SKM-1 treated with dmso at 0.1 percent for 144 hours (cell line): ENCODE data around the gene TEPSIN.

ENCODE experiments used
- DNase-seq: peaks from one replicate; lab custom pipeline; 2025; ENCODE audit not compliant: unreplicated experiment; lab: John Stamatoyannopoulos, UW

The TEPSIN gene

DNA sequence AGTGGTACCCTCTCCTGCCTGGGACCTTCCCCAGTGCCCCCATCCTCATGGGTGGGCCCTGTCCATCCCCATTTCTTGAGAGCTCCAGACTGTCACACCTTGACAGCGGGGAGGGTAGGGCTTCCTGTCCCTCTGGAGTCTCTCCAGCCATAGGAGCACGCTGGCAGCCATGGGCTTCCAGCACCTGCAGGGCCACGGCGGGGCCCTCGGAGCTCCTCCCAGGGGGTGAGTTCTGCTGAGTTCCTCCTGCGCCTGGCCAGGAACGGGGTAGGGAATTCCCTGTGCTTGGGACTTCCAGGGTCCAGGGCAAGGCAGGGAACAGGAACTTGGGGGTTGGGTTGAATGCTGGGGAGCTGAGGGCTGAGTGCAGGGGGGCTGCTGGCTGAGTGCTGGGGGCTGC lies 49.8 kb downstream of the TEPSIN start:
- DNase-seq, result no peak

DNA sequence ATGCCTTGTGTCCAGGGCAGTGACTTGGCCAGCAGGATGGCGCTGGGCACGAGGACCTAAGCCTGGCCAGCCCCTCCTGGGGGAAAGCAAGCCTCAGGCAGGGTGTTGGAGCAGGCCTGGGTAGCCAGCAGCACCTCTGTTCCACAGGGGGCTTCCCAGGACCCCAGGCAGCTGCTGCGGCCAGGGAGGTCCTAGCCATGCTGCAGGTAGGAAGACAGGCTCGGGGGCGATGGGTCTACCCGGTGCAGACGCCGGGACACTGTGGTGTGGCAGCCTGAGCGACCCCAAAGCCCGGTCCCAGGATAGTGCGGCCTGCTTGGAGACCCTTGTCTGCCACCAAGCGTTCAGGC lies 50.4 kb downstream of the TEPSIN start:
- no peak for DNase-seq

- no peak for DNase-seq
Observed at GRCh38 chr17:81187586-81188490, 51.0 kb downstream of the TEPSIN start.

GRCh38 chr17:81187120-81187519 lies 51.7 kb downstream of the TEPSIN start:
- no peak for DNase-seq

DNA sequence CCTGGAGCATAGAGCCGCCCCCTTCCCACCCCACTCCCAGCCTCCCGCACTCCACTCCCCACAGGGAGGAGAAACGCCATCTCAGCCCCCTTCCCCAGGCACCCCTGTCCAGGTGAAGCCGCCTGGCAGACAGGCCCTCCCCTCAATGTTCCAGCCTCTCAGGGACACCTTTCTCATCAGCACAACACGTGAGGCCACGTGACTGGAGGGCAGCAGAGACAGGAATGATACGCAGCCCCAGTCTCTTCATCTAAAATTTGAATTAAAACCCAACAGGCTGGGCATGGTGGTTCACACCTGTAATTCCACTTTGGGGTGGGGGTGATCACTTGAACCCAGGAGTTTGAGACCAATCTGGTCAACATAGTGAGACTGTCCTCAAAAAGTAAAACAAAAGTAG lies 52.7 kb downstream of the TEPSIN start:
- DNase-seq, result no peak

DNA sequence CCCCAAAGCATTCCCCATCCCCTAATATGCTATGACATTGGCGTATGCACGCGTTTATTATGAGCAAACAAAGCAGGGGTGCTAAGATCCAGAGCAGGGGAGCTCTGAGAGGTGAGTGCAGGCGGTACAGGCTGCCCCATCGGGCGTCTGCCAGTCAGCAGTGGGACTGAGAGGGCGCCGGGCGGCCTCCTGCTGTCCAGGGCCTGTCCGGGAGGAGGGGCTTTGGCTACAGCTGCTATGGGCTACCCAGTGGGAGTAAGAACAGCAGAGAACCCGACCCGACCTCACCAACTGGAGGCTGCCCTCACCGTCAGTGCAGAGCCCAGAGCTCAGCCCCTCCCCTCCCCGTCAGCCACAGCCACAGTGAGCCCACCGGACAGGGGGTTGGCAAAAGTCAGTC lies 54.3 kb downstream of the TEPSIN start:
- DNase-seq, result no peak

GRCh38 chr17:81183807-81184206 lies 55.0 kb downstream of the TEPSIN start:
- DNase-seq, result no peak

DNA sequence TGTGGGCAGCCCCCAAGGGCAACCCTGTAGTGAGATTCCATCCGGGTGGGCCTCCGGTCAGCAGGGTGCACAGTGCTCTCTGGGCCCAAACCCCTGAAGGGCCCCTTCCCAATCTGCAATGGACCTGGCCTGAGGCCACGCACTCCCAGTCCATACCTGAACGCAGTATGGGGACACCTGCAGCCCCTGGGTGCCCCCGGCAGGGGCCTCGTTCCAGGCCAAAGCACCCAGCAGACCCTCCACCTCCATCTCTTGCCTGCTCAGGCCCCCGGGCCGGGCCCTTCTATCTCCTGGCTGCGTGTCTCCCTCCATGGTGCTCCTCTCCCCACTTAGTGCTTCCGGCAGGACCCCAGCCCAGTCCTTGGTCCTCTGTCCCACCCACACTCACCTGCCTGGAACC lies 55.5 kb downstream of the TEPSIN start:
- no peak for DNase-seq

DNA sequence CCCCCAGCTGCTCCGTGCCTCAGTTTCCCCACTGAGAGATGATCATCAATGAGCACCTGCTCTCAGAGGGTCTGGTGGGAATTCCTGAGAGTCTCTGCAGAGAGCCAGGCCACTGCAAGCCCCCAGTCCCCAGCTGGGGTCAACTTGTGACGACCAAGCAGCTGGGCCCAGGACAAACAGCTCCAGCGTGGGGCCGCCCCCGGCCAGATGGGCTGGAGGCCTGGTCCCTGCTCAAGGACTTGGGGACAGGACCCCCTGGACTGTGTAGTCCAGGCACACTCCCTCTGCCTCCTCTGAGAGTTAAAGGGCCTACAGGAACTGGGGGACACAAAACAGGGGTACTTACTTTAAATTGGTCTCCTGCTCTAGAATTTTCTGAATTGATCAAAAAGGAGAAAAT lies 56.3 kb downstream of the TEPSIN start:
- no peak for DNase-seq

DNA sequence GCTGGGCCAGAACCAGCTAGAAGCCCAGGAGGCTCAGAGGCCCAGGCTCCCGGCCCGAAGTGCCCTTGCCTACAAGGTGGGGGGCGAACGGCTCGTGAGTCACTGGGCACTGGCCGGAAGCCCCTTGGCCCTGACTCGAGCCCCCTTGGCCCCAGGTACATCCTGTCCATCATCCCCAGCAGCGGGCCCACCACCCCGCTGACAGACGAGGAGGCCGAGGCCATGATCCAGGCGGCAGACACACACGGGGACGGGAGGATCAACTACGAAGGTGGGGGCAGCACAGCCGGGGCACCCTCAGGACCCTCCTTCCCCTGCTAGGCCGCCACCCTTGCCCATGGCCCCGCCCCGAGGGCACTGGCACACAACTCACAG lies 57.1 kb downstream of the TEPSIN start:
- DNase-seq, result no peak

GRCh38 chr17:81180836-81181810 lies 57.7 kb downstream of the TEPSIN start:
- no peak for DNase-seq

DNA sequence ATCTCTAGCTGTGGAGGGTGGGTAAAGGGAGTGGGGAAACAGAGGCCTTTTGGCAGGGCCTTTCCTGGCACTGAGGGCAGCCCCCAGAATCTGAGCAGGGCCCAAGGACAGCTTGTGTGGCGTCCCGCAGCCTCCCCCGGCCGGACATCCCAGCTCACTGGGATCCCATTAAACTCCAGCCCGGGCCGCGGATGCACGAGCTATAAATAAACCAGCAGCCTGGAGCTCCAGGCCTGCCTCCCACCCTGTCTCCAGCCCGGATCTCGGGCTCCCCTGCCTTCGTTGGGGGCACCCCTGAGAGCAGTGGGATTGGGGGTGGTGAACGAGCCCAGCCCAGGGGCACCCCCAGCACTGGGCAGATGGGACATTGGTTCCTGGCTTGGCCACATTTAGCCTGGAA lies 59.0 kb downstream of the TEPSIN start:
- DNase-seq, result no peak

GRCh38 chr17:81179220-81179619 lies 59.6 kb downstream of the TEPSIN start:
- no peak for DNase-seq
